ENCODE measurements around the gene CENPQ.
"Not testable (repeated sequence)": the region's sequence is repeated elsewhere in the genome, so short reads cannot be mapped to it uniquely, and the experiment has no call there.

Gene CENPQ

GRCh38 chr6:49479308-49479970 lies 16.3 kb downstream of the CENPQ start:
- TF ChIP-seq POLR2A (IDR thresholded peaks at IDR 0.05; ENCODE audit: low read depth, low read length) = no peak
- DNase-seq (ENCODE audit: insufficient read length, low spot score) (no peak), FAIRE-seq (no peak)

- DNase-seq (ENCODE audit: insufficient read length, low spot score); FAIRE-seq: not testable (repeated sequence)
Observed at GRCh38 chr6:49481846-49482245, 18.7 kb downstream of the CENPQ start.

GRCh38 chr6:49483380-49483779 lies 20.2 kb downstream of the CENPQ start:
- not testable (repeated sequence) for DNase-seq (ENCODE audit: insufficient read length, low spot score); FAIRE-seq

GRCh38 chr6:49490633-49491032 lies 27.5 kb downstream of the CENPQ start:
- FAIRE-seq = no peak

GRCh38 chr6:49497304-49497703 lies 34.1 kb downstream of the CENPQ start:
- DNase-seq (ENCODE audit: insufficient read length, low spot score) = no peak
- FAIRE-seq = peak; percentile 68
- no peak for TF ChIP-seq POLR2A (IDR thresholded peaks at IDR 0.05; ENCODE audit: low read depth, low read length)

More at GRCh38 chr6:49490633-49491032, 27.5 kb downstream of the CENPQ start:
- no peak for DNase-seq (ENCODE audit: insufficient read length, low spot score)
- TF ChIP-seq POLR2A (IDR thresholded peaks at IDR 0.05; ENCODE audit: low read depth, low read length) = no peak

- no peak for DNase-seq (ENCODE audit: insufficient read length, low spot score)
Observed at GRCh38 chr6:49499126-49499525, 36.0 kb downstream of the CENPQ start.

GRCh38 chr6:49499623-49500022 lies 36.5 kb downstream of the CENPQ start, which contains the start of gene GLYATL3:
Gene GLYATL3 (plus strand): TSS chr6:49499923. CDS start chr6:49511991, 12,068 bp downstream.
- no peak for TF ChIP-seq POLR2A (IDR thresholded peaks at IDR 0.05; ENCODE audit: low read depth, low read length)
- no peak for DNase-seq (ENCODE audit: insufficient read length, low spot score)
- FAIRE-seq = no peak

More at GRCh38 chr6:49499126-49499525, 36.0 kb downstream of the CENPQ start:
- no peak for TF ChIP-seq POLR2A (IDR thresholded peaks at IDR 0.05; ENCODE audit: low read depth, low read length)
- no peak for FAIRE-seq

- TF ChIP-seq POLR2A (IDR thresholded peaks at IDR 0.05; ENCODE audit: low read depth, low read length) = no peak
- peak; percentile 30 for FAIRE-seq
- DNase-seq (ENCODE audit: insufficient read length, low spot score) = no peak
Observed at GRCh38 chr6:49504666-49505065, 41.5 kb downstream of the CENPQ start.

GRCh38 chr6:49506569-49507111 lies 43.5 kb downstream of the CENPQ start:
- FAIRE-seq (no peak), DNase-seq (ENCODE audit: insufficient read length, low spot score) (no peak)
- TF ChIP-seq POLR2A (IDR thresholded peaks at IDR 0.05; ENCODE audit: low read depth, low read length) = no peak

GRCh38 chr6:49509342-49509741 lies 46.2 kb downstream of the CENPQ start:
- TF ChIP-seq POLR2A (IDR thresholded peaks at IDR 0.05; ENCODE audit: low read depth, low read length) = no peak
- FAIRE-seq = no peak
- no peak for DNase-seq (ENCODE audit: insufficient read length, low spot score)

GRCh38 chr6:49513153-49513989 lies 50.2 kb downstream of the CENPQ start:
- FAIRE-seq (no peak), DNase-seq (ENCODE audit: insufficient read length, low spot score) (no peak)
- no peak for TF ChIP-seq POLR2A (IDR thresholded peaks at IDR 0.05; ENCODE audit: low read depth, low read length)

GRCh38 chr6:49514571-49515484 lies 51.7 kb downstream of the CENPQ start:
- DNase-seq (ENCODE audit: insufficient read length, low spot score) (no peak), FAIRE-seq (peak; percentile 69)
- no peak for TF ChIP-seq POLR2A (IDR thresholded peaks at IDR 0.05; ENCODE audit: low read depth, low read length)

- FAIRE-seq (peak; percentile 83), DNase-seq (ENCODE audit: insufficient read length, low spot score) (no peak)
- TF ChIP-seq POLR2A (IDR thresholded peaks at IDR 0.05; ENCODE audit: low read depth, low read length) = no peak
Observed at GRCh38 chr6:49515485-49516146, 52.4 kb downstream of the CENPQ start.
